PFSK-1 (cell line): ENCODE results near the gene AKT1.

ENCODE experiments used
- FOXP2 ChIP-seq: optimal IDR thresholded peaks from 2 replicates; pipeline ENCODE3; 2011; ENCODE audit warnings: borderline replicate concordance, control low read depth, inconsistent platforms; ENCODE audit not compliant: insufficient read depth; ENCODE audit errors: extremely low read length, extremely low read depth
- POLR2AphosphoS5 ChIP-seq: IDR thresholded peaks from 2 replicates; pipeline ENCODE4 v1.6.1; 2012; ENCODE audit warnings: low read depth, mild to moderate bottlenecking, control low read depth, low read length, moderate library complexity
- SIN3A ChIP-seq: IDR thresholded peaks from 2 replicates; pipeline ENCODE4 v1.6.1; 2012; ENCODE audit warnings: mild to moderate bottlenecking, low read length, moderate library complexity, borderline replicate concordance; ENCODE audit not compliant: insufficient read depth
- TAF1 ChIP-seq: IDR thresholded peaks from 2 replicates; pipeline ENCODE4 v1.6.1; 2012; ENCODE audit warnings: low read length, control low read depth, borderline replicate concordance; ENCODE audit not compliant: insufficient read depth
- TF ChIP-seq, protein P1 (sequence below), 2 experiments: IDR thresholded peaks; 2 replicates each; pipeline versions ENCODE4 v1.6.1 to v1.8.0; 2011 to 2012; ENCODE audit warnings: low read depth in 2 of 2, low read length in 2 of 2, control low read depth in 1 of 2, inconsistent platforms in 1 of 2, mild to moderate bottlenecking in 1 of 2, moderate library complexity in 1 of 2; ENCODE audit not compliant: insufficient read depth in 1 of 2

Gene AKT1

DNA sequence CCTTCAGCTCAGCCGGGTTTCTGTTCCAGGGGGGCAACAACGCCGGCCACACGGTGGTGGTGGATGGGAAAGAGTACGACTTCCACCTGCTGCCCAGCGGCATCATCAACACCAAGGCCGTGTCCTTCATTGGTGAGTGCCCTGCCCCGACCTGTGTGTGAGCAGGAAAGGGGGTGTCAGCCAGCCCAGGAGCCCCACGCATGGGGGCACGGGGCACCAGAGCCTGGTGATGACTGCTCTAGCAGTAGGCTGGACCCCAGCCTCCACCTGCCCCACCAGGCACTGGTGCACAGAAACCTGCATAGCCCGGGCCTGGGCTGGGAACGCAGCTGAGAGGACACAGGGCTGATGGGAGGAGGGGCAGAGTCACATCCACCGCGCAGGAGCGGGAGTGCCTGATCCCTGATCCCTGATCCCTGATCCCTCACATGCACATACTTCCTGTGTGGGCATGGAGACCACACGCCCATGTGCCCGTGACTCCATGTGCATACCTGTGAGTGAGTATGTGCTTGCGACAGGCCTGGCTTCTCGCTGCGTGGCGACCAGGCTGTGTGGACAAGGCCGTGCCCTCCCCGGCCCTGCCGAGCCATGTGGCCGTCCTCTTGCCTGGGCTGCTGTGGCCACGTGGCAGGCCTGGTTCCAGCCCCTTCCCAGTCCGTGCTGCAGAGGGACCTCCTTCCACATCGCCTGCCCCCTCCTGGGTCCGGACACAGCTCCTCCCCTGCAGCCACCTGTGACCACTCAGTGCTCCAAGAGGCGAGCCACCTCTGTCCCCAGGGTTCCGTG is 60.4 kb downstream of the AKT1 start:
- TF ChIP-seq SIN3A (no peak), POLR2AphosphoS5 (no peak), FOXP2 (no peak)

DNA sequence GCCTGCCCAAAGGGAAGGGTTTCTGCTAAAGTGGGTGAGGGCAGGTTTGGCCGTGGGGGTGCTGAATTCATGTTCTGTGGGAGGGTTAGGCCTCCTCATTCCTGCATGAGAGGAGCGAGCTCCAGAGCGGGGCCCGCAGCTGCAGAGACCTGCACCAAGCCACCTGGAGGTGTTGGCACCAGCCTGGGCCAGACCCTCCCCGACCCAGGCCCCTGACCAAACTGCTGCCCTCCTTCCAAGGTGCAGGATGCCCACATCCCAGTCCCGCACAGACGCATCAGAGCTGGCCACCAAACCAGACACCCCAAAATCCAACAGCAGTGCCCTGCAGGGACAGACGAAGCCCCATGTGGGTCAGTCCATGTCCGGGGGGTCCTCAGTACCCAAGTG is 61.0 kb downstream of the AKT1 start:
- TF ChIP-seq, protein P1, sequence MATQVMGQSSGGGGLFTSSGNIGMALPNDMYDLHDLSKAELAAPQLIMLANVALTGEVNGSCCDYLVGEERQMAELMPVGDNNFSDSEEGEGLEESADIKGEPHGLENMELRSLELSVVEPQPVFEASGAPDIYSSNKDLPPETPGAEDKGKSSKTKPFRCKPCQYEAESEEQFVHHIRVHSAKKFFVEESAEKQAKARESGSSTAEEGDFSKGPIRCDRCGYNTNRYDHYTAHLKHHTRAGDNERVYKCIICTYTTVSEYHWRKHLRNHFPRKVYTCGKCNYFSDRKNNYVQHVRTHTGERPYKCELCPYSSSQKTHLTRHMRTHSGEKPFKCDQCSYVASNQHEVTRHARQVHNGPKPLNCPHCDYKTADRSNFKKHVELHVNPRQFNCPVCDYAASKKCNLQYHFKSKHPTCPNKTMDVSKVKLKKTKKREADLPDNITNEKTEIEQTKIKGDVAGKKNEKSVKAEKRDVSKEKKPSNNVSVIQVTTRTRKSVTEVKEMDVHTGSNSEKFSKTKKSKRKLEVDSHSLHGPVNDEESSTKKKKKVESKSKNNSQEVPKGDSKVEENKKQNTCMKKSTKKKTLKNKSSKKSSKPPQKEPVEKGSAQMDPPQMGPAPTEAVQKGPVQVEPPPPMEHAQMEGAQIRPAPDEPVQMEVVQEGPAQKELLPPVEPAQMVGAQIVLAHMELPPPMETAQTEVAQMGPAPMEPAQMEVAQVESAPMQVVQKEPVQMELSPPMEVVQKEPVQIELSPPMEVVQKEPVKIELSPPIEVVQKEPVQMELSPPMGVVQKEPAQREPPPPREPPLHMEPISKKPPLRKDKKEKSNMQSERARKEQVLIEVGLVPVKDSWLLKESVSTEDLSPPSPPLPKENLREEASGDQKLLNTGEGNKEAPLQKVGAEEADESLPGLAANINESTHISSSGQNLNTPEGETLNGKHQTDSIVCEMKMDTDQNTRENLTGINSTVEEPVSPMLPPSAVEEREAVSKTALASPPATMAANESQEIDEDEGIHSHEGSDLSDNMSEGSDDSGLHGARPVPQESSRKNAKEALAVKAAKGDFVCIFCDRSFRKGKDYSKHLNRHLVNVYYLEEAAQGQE (IDR thresholded peaks at IDR 0.05; ENCODE audit: insufficient read depth in 1 of 2, low read depth in 2 of 2, low read length in 2 of 2) = no peak
- no peak for TF ChIP-seq SIN3A
- TF ChIP-seq FOXP2 = no peak
- TF ChIP-seq TAF1 = no peak
- TF ChIP-seq POLR2AphosphoS5 = no peak

DNA sequence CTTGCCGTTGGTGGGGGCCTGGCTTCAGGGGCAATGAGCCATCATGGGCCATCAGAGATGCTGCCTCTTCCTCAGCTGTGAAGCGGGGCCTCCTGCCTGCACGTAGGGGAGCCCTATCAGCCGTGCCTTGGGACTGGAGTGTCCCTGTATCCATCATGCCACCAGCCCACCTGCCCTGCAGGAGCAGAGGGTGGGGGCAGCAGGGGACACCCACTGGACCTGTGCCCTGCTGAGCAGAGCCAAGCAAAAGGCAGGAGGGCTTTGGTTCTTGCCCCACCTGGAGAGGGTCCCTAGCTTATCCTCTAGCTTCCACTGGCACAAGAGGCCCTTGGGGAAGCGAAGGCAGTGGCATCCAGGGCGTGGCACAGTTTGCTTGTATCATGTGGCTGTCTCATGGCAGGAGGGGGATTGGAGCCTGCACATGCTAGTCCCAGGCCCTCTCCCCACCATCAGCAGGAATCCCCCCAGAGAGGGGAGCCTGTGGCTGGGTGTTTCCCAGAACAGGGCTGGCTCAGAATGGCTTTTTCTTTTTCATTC is 61.4 kb downstream of the AKT1 start:
- TF ChIP-seq POLR2AphosphoS5 = no peak
- TF ChIP-seq FOXP2 = no peak
- no peak for TF ChIP-seq SIN3A
- no peak for TF ChIP-seq TAF1
- TF ChIP-seq, protein P1 (IDR thresholded peaks at IDR 0.05; ENCODE audit: insufficient read depth in 1 of 2, low read depth in 2 of 2, low read length in 2 of 2) = no peak

DNA sequence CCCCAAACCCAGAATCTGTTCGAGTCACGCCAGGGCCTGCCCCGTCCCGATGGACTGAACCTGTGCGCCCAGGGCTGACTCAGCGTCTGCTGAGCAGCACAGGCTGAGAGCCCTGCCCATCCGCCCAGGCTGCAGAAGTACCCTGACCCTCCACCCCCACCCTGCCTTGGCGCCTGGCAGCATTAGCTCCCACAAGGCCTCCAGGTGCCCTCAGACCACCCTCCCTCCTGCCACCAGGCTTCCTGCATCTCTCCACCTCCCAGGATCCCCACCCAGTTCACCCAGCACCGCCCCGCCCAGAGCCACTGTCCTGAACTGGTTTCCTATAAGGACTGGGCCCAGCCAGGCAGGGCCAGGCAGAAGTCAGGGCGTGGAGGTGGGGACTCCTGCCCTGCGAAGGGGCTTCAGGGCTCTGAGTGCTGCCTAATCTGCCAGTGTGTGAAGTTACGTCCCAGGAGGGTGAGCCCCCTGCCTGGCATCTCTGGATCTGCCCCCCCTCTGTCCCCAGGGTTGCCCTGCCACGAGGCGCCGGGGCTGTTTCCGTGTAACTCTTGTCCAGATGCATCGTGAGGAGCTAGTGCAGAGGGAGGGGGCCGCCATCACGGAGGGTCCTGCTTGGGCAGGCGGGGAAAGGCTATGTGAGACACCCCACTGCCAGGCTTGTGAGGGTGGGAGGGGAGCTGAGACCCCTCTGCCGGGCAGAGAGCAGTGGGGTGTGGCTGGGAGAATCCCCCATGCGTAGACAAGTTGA is 62.4 kb downstream of the AKT1 start:
- TF ChIP-seq SIN3A (no peak), POLR2AphosphoS5 (no peak), TAF1 (no peak), FOXP2 (no peak)
- TF ChIP-seq, protein P1 (IDR thresholded peaks at IDR 0.05; ENCODE audit: insufficient read depth in 1 of 2, low read depth in 2 of 2, low read length in 2 of 2) = no peak

DNA sequence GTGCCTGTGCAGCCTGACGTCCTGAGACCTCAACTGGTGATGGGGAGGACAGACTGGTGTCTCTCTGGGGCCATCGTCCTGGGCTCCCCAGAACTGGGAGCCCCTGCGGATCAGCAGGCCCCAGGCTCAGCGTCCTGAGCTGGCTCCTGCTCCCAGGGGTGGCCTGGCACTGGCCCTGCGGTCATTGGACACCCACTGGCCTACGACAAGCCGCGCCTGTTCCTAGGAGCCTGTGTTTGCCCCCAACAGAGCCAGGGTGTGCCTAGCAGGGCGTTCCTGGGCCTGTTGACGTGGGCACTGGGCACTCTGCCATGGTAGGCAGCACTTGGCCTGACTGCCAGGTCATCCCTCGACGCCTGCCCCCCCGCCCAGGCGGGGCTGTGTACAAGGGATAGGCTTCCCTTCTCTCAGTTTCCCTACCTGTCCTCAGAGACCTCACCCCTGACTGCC is 63.2 kb downstream of the AKT1 start:
- TF ChIP-seq SIN3A (no peak), POLR2AphosphoS5 (no peak), TAF1 (no peak), FOXP2 (no peak)
- TF ChIP-seq, protein P1 (IDR thresholded peaks at IDR 0.05; ENCODE audit: insufficient read depth in 1 of 2, low read depth in 2 of 2, low read length in 2 of 2) = no peak
